ENCODE results near the gene RBPJ.
"Not testable (repeated sequence)": the region's sequence is repeated elsewhere in the genome, so short reads cannot be mapped to it uniquely, and the experiment has no call there.

The RBPJ gene

DNA sequence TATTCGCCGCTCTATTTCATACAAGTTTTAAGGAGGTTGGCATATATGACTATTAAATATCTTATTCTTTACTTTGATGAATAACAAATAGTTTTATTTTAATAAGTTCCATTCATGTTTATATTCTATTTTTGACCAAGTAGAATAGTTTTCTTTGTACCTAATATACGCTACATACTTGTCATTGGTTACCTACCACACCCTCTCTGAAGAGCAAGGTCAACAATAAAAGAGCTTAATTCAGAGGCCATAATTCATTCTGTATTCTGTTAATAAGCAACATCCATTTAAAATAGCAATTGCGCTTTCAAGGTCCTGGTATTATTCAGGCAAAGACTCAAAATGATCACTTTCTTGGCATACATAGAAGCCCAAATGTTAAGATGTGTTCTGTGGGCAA, 24.3 kb upstream of the RBPJ start:
- no peaks in the 10 kb centered on the region for H3K9me3 Mint-ChIP-seq (ENCODE audit: low read depth)
- no peak overlapping the region for H3K27ac Mint-ChIP-seq
- H3K36me3 Mint-ChIP-seq: no peaks in the 10 kb centered on the region
- H3K27me3 Mint-ChIP-seq: no peaks in the 10 kb centered on the region
- H3K4me1 Mint-ChIP-seq (ENCODE audit: low read depth): peaks cover 16% of the 10 kb centered on the region
- H3K4me3 Mint-ChIP-seq: no peak overlapping the region

DNA sequence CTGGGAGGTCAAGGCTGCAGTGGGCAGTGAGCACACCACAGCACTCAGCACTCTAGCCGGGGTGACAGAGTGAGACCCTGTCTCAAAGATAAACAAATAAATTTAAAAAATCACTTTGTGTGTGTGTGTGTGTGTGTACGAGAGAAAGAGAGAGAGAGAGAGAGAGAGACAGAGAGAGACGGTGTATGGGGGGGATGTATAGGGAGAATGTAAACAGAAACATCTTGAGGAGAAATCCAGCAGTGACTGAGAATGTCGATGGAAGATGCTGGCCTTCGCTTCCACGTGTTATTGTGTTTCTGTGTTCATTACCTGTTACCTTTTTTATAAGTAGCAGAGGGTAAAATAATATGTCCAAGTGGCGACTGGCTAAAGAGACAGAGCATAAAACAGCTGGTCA, 23.6 kb upstream of the RBPJ start:
- H3K27ac Mint-ChIP-seq: no peak overlapping the region
- H3K4me1 Mint-ChIP-seq (ENCODE audit: low read depth): peaks cover 16% of the 10 kb centered on the region
- H3K27me3 Mint-ChIP-seq: no peaks in the 10 kb centered on the region
- no peaks in the 10 kb centered on the region for H3K36me3 Mint-ChIP-seq
- no peaks in the 10 kb centered on the region for H3K9me3 Mint-ChIP-seq (ENCODE audit: low read depth)
- H3K4me3 Mint-ChIP-seq: no peak overlapping the region

GRCh38 chr4:26298198-26298947, 22.4 kb upstream of the RBPJ start:
- Mint-ChIP-seq H3K27me3 (no peaks in the 10 kb centered on the region), H3K36me3 (no peaks in the 10 kb centered on the region), H3K27ac (no peak overlapping the region), H3K4me3 (no peak overlapping the region), H3K9me3 (ENCODE audit: low read depth) (no peaks in the 10 kb centered on the region), H3K4me1 (ENCODE audit: low read depth) (peaks cover 16% of the 10 kb centered on the region)

DNA sequence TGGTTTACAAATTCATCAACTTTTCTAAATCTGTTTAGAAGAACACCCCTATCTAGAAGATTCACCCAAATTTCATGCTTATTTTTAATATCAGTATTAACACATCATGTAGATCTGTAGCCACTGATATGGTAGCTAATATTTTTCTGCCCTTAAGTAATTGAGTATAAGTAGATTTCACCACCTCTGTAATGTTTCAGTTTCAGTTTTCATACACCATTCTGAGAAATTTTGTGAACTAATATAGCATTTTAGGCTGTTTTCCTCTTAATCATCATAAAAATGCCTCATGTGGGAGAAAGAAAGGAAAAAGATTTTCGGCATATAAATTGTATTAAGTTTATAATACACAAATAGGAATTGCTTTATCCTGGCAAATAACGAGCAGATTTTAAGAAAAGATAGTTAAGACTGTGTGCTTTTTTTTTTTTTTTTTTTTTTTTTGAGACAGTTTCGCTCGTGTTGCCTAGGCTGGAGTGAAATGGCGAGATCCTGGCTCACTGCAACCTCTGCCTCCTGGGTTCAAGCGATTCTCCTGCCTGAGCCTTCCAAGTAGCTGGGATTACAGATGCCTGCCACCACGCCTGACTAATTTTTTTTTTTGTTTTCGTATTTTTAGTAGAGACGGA, 21.4 kb upstream of the RBPJ start:
- Mint-ChIP-seq H3K4me3 (peak overlapping the region; percentile 40), H3K27ac (peak overlapping the region; percentile 52), H3K9me3 (ENCODE audit: low read depth) (no peaks in the 10 kb centered on the region), H3K27me3 (no peaks in the 10 kb centered on the region), H3K4me1 (ENCODE audit: low read depth) (peaks cover 21% of the 10 kb centered on the region), H3K36me3 (no peaks in the 10 kb centered on the region)

GRCh38 chr4:26300314-26301307, 20.2 kb upstream of the RBPJ start:
- Mint-ChIP-seq H3K36me3 (no peaks in the 10 kb centered on the region), H3K9me3 (ENCODE audit: low read depth) (no peaks in the 10 kb centered on the region), H3K27me3 (no peaks in the 10 kb centered on the region), H3K27ac (no peak overlapping the region), H3K4me1 (ENCODE audit: low read depth) (peaks cover 26% of the 10 kb centered on the region), H3K4me3 (no peak overlapping the region)

GRCh38 chr4:26302031-26302899, 18.5 kb upstream of the RBPJ start:
- peaks cover 31% of the 10 kb centered on the region for H3K4me1 Mint-ChIP-seq (ENCODE audit: low read depth)

DNA sequence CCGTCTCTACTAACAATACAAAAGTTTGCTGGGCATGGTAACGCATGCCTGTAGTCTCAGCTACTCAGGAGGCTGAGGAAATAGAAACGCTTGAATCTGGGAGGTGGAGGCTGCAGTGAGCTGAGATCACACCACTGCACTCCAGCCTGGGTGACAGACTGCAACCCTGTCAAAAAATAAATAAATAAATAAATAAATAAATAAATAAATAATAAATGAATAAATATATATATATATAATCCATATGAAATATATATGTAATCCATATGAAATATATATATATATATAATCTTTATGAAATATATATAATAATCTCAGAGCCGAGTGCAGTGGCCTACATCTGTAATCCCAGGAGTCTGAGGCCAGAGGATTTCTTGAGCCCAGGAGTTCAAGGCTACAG, 17.8 kb upstream of the RBPJ start:
- H3K4me1 Mint-ChIP-seq (ENCODE audit: low read depth): peaks cover 36% of the 10 kb centered on the region
- no peak overlapping the region for H3K4me3 Mint-ChIP-seq
- no peak overlapping the region for H3K27ac Mint-ChIP-seq
- H3K27me3 Mint-ChIP-seq: no peaks in the 10 kb centered on the region
- H3K36me3 Mint-ChIP-seq: no peaks in the 10 kb centered on the region
- H3K9me3 Mint-ChIP-seq (ENCODE audit: low read depth): no peaks in the 10 kb centered on the region

More at GRCh38 chr4:26302031-26302899, 18.5 kb upstream of the RBPJ start:
- Mint-ChIP-seq H3K9me3 (ENCODE audit: low read depth) (no peaks in the 10 kb centered on the region), H3K36me3 (no peaks in the 10 kb centered on the region), H3K4me3 (no peak overlapping the region), H3K27me3 (no peaks in the 10 kb centered on the region), H3K27ac (no peak overlapping the region)

- peaks cover 32% of the 10 kb centered on the region for H3K4me1 Mint-ChIP-seq (ENCODE audit: low read depth)
- H3K4me3 Mint-ChIP-seq: no peak overlapping the region
- no peaks in the 10 kb centered on the region for H3K27me3 Mint-ChIP-seq
- no peaks in the 10 kb centered on the region for H3K36me3 Mint-ChIP-seq
- peak overlapping the region; percentile 79 for H3K27ac Mint-ChIP-seq
- H3K9me3 Mint-ChIP-seq (ENCODE audit: low read depth): no peaks in the 10 kb centered on the region
Measured at GRCh38 chr4:26307037-26307800, 13.6 kb upstream of the RBPJ start.

DNA sequence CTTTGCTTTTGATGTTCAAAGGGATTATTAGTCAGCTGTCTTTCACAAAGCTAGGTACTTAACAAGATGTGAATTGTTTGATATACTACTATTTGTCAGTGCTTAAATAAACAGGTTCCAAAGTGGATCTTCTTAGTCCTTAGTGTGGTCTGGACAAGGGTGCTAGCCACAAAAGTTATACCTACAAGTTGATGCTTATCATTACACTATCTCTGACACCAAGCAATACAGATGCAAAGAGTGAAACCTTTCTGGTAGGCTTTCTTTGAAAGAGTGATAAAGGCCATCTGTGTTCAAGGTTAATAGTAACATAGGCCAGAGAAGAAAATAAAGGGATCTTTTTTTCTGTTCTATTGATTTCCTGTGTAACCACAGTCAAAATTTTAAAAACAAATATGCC, 12.2 kb upstream of the RBPJ start:
- peak overlapping the region; percentile 47 for H3K27ac Mint-ChIP-seq

DNA sequence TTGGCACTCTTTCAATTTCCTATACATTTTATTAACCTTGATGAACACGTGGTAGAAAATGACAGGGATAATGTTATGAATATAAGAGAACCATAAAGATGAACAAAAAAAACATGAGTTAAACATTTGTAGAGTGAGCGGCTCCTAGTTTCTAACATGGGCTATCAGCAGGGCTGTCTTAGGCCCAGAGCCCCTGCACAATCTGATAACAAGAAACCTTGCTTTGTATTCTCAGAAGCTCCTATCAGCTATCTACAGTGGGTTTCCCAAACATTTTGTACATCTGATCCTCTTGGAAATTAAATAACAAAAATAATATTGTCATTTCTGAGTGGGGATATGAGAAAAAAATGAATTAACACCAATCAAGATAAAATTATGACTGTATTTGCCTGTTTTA, 10.6 kb upstream of the RBPJ start:
- no peaks in the 10 kb centered on the region for H3K36me3 Mint-ChIP-seq
- no peak overlapping the region for H3K4me3 Mint-ChIP-seq
- no peaks in the 10 kb centered on the region for H3K9me3 Mint-ChIP-seq (ENCODE audit: low read depth)
- peaks cover 30% of the 10 kb centered on the region for H3K4me1 Mint-ChIP-seq (ENCODE audit: low read depth)
- no peak overlapping the region for H3K27ac Mint-ChIP-seq
- H3K27me3 Mint-ChIP-seq: no peaks in the 10 kb centered on the region

More for the DNA sequence above, 12.2 kb upstream of the RBPJ start:
- H3K36me3 Mint-ChIP-seq: no peaks in the 10 kb centered on the region
- H3K27me3 Mint-ChIP-seq: no peaks in the 10 kb centered on the region
- no peaks in the 10 kb centered on the region for H3K9me3 Mint-ChIP-seq (ENCODE audit: low read depth)
- H3K4me3 Mint-ChIP-seq: no peak overlapping the region
- peaks cover 40% of the 10 kb centered on the region for H3K4me1 Mint-ChIP-seq (ENCODE audit: low read depth)

- H3K4me3 Mint-ChIP-seq: no peak overlapping the region
- H3K27me3 Mint-ChIP-seq: no peaks in the 10 kb centered on the region
- peak overlapping the region; percentile 68 for H3K27ac Mint-ChIP-seq
- H3K4me1 Mint-ChIP-seq (ENCODE audit: low read depth): peaks cover 28% of the 10 kb centered on the region
- H3K9me3 Mint-ChIP-seq (ENCODE audit: low read depth): no peaks in the 10 kb centered on the region
- H3K36me3 Mint-ChIP-seq: no peaks in the 10 kb centered on the region
Measured at GRCh38 chr4:26311633-26312032, 9.2 kb upstream of the RBPJ start.

DNA sequence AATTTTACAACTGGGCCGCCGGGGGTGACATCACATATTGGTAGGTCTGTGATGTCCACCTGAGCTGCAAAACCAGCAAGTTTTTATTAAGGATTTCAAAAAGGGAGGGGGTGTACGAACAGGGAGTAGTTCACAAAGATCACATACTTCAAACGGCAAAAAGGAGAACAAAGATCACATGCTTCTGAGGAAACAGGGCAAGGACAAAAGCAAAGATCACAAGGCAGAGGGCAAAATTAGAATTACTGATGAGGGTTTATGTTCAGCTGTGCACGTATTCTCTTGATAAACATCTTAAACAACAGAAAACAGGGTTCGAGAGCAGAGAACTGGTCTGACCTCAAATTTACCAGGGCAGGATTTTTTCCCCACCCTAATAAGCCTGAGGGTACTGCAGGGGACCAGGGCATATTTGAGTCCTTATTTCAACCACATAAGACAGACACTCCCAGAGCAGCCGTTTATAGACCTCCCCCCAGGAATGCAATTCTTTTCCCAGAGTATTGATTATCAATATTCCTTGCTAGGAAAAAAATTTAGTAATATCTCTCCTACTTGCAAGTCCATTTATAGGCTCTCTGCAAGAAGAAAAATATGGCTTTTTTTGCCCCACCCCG, 5.4 kb upstream of the RBPJ start:
- not testable (repeated sequence) for H3K27ac Mint-ChIP-seq, H3K4me3 Mint-ChIP-seq

DNA sequence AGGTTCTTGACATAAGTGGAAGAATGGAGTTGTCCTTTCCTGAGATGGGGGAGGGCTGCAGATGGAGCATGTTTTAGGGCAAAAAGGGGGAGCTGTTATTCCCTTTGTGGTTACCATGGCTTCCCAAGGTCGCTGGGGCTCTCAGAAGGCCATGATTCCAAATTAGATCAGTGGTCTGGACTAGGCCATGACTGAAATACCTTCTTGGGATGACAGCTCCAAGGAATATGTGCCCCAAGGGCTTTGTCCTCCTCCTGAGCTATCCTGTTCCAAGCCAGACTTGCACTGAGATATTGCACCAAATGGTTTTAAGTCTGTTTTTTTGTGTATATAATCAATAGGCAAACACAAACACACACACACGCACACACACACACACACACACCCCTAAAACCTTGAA, 3.0 kb upstream of the RBPJ start:
- Mint-ChIP-seq H3K27me3 (no peaks in the 10 kb centered on the region), H3K4me1 (ENCODE audit: low read depth) (peaks cover 23% of the 10 kb centered on the region), H3K36me3 (peaks cover 3% of the 10 kb centered on the region), H3K27ac (peak overlapping the region; percentile 76), H3K4me3 (no peak overlapping the region), H3K9me3 (ENCODE audit: low read depth) (no peaks in the 10 kb centered on the region)

More for the DNA sequence above, 5.4 kb upstream of the RBPJ start:
- H3K4me1 Mint-ChIP-seq (ENCODE audit: low read depth): peaks cover 32% of the 10 kb centered on the region
- H3K9me3 Mint-ChIP-seq (ENCODE audit: low read depth); H3K36me3 Mint-ChIP-seq; H3K27me3 Mint-ChIP-seq: not testable (repeated sequence)
